Stimulated activated CD8-positive, alpha-beta memory T cell treated with anti-CD3 and anti-CD28 coated beads, Interleukin-15, amount 100 ng/mL, for 48 hours (primary cell): ENCODE measurements around the gene DPH2.

ENCODE experiments used
- DNase-seq, 2 donors: peaks; one replicate each; pipeline ENCODE4 v3.0.0-alpha.2; 2020; ENCODE audit warnings: low read depth in 2 of 2

The DPH2 gene

DNA sequence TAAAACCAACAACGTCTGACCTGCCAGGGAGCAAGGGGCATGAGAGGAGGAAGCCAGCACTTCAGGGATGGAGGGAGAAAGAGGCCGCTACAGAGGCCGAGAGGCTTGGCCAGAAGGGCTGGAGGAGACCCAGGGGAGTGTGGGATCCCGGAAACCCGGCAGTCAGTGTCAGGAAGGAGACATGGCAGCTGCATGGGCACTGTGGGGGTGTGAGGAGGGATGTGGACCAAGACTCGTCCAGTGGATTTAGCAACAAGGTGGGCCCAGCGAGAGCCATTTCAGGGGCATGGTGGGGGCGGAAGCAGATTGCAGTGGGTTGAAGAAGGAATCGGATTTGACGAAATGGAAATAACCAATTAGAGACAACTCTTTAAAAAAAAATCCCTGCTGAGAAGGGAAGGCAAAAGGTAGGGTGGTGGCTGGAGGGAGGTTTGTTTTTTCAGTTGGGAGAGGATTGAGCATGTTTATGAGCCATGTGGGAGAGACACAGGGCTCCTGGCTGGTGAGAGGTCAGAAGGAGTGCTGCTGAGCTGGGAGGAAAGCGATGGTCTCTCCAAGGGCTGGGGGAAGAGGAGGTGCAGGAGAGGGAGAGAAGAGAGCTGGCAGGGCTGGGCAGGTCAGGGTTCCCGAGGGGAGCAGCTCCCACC is 13.6 kb downstream of the DPH2 start:
- no peak for DNase-seq

DNA sequence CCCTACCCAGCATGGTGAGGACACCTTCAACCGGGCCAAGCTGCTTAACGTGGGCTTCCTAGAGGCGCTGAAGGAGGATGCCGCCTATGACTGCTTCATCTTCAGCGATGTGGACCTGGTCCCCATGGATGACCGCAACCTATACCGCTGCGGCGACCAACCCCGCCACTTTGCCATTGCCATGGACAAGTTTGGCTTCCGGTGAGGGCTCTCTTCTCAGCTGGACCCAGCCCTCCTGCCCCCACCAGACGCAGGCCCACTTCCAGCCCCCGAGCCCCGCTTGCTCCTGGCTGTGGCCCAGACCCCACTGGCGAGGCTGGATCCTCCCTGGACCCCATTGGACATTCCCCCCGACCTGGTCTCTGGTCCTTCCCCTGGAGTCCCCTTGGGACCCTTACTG is 15.0 kb downstream of the DPH2 start:
- no peak for DNase-seq

- DNase-seq, result no peak
Measured at GRCh38 chr1:43985984-43986595, 16.3 kb downstream of the DPH2 start.

- no peak for DNase-seq
Measured at GRCh38 chr1:43986712-43987111, 16.9 kb downstream of the DPH2 start.

- DNase-seq, result no peak
Measured at GRCh38 chr1:43987159-43987902, 17.5 kb downstream of the DPH2 start.

DNA sequence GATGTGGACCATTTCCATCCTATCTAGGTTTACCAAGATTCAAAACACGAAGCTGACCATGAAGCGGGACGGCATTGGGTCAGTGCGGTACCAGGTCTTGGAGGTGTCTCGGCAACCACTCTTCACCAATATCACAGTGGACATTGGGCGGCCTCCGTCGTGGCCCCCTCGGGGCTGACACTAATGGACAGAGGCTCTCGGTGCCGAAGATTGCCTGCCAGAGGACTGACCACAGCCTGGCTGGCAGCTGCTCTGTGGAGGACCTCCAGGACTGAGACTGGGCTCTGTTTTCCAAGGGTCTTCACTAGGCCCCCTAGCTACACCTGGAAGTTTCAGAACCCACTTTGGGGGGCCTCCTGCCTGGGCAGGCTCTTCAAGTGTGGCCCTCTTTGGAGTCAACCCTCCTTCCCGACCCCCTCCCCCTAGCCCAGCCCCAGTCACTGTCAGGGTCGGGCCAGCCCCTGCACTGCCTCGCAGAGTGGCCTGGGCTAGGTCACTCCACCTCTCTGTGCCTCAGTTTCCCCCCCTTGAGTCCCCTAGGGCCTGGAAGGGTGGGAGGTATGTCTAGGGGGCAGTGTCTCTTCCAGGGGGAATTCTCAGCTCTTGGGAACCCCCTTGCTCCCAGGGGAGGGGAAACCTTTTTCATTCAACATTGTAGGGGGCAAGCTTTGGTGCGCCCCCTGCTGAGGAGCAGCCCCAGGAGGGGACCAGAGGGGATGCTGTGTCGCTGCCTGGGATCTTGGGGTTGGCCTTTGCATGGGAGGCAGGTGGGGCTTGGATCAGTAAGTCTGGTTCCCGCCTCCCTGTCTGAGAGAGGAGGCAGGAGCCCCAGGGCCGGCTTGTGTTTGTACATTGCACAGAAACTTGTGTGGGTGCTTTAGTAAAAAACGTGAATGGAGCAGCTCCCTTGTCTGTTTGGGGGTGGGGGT is 20.7 kb downstream of the DPH2 start:
- no peak for DNase-seq

DNA sequence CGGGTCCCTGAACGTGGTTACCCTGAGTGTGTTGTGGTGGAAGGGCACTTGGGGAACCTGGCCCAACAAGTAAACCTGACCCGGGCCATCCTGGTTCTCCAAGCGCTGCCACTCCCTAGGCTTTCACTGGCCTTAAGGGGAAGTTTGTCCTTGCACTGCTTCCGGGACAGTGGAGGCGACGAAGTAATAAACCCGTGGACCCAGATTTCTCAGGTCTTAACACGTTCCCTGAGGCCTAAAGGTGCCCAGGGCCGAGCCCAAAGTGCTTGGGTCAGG is 21.3 kb downstream of the DPH2 start:
- DNase-seq, result no peak

DNA sequence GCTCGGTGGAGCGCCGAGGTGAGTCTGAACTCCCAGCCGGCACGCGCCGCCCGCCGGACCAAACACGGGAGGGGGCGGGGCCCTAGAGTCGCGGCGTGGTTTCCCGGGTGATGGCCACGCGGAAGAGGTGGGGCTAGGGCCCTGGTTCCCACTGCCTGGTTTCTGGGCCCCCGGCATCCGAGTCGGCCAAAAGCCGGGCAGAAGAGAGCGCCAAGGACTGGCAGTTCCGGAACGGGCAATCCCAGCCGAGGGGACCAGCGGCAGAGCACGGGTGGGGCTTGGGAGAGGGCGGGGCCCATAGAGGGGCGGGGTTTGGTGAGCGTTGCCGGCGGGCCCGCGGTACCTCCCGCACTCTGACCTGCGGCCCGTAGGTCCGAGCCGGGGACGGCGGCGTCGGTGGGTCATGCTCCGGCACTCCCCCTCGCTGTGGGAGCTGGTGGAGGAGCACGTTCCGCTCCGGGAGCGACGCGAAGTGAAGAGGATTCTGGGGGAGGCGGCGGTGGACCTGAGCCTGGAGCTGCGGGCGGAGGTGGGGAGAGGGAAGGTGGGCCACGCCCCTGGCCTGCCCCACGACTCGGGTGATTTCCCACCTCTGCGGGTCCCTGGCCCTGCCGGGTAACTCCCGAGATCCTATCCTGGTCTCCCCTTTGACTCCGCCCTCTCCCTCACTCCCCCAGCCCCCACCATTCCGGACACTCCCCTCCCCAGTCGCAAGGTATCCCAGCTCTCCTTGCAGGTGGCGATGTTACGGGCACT is 21.8 kb downstream of the DPH2 start, which contains the start of gene CCDC24:
CCDC24 (plus strand) TSS at position 124 of the 756 bp plus-strand sequence; CDS start at position 404, 280 bp downstream.
- peak; percentile 64 to 65 for DNase-seq

GRCh38 chr1:43992232-43992995 is 22.6 kb downstream of the DPH2 start:
- DNase-seq, result no peak

DNA sequence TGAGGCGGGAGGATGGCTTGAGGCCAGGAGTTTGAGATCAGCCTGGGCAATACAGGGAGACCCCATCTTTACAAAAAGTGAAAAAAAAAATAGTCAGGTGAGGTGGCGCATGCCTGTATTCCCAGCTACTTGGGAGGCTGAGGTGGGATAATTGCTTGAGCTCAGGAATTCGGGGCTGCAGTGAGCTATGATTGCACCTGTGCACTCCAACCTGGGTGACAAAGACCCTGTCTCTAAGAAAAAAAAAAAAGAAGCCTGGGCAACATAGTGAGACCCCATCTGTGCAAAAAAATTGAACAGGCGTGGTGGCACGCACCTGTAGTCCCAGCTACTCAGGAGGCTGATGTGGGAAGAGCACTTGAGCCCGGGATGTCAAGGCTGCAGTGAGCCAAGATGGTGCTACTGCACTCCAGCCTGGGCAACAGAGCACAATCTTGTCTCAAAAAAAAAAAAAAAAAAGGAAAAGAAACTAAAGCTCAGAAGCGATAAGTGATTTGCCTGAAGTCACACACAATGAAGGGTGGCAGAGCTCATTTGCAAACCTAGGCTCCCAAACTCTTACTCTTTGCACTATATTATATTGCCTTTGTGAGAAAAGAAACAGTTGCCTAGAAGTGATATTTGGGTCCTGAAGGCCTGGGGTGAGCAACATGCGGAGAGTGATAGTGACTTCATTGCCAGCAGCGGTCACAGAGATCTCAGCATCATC is 23.6 kb downstream of the DPH2 start:
- DNase-seq, result no peak

GRCh38 chr1:43994071-43994470 is 24.3 kb downstream of the DPH2 start:
- DNase-seq, result no peak

- DNase-seq, result no peak
Measured at GRCh38 chr1:43994794-43995790, 25.3 kb downstream of the DPH2 start.

DNA sequence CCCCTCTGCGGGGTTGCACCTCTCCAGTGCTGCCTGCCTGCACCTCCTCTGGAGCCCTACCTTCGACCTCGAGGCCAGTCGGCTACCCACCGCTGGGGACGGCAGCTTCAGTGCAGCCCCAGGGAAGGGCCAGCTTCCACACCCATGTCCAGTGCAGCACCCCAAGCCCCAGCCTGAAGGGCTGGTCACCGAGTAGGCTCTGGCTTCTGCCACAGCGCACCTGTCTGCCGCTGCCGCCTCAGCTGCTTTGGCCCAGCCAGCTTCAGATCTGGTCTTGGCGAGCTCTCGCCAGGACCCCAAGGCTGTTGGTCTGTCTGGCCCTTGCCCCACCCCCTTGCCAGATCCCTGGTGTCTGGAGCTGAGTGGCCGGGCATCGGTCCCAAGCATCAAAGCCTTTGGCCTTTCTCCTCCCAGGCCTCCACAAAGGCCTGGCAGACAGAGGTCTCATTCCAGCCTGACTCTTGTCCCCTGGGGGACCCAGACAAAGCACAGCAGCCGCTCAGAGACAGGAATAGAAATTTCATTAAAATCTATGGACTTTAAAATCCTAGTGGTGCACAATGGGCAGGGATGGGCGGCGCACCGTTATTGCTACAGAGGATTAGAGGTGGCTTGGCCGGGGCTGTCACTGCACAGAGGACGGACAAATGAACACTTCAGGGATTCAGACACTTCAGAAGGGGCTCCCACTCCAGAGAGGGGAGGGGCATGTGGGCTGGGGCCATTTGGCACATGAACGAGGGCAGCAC is 26.3 kb downstream of the DPH2 start:
- no peak for DNase-seq

DNA sequence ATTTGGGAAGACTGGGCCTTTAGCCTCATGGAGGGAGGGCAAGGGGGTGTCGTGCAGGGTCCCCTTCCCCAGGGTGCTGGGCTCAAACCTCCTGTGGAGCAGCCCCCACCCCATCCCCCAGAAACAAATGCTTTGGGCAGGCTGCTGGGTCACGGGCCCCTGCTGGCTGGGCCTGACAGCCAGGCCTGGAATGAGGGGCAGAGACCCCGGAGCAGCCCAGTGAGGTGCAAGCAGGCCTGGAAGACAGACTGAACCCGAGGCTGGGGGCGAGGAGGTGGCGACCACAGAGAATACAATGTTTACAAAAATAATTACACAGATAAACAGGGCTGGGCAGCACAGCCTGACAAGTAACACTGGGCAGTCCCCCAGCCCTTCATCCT is 26.9 kb downstream of the DPH2 start:
- no peak for DNase-seq

GRCh38 chr1:43997295-43997999 is 27.6 kb downstream of the DPH2 start:
- no peak for DNase-seq

DNA sequence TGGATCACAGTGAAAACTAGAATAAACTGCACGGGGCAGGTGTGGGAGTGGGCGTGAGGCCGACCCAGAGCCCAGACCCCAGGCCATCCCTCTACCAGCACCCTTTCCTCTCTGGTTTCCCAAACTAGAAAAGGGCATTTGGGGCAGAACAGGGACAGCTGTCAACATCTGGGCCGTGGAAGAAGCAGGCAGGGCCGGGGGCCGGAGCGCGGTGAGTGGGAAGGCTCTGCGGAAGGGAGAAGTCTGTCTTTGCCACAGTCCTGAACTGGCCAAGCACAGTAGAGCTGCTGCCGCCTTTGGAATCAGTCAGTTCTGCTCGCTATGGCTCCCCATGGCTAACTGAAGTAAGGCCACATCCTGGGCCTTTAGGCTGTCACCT is 28.2 kb downstream of the DPH2 start:
- DNase-seq, result no peak

GRCh38 chr1:43999455-43999854 is 29.6 kb downstream of the DPH2 start:
- DNase-seq, result no peak
